Smooth muscle cell of the brain vasculature (primary cell): ENCODE results near the gene ENTHD1.
"Not testable (repeated sequence)": the region's sequence is repeated elsewhere in the genome, so short reads cannot be mapped to it uniquely, and the experiment has no call there.

Experiments
- DNase-seq: peaks from one replicate; pipeline ENCODE4 v3.0.0-alpha.2; 2012; ENCODE audit warnings: low read depth, low spot score

Gene ENTHD1

GRCh38 chr22:39846539-39846938 lies 47.0 kb downstream of the ENTHD1 start:
- not testable (repeated sequence) for DNase-seq

DNA sequence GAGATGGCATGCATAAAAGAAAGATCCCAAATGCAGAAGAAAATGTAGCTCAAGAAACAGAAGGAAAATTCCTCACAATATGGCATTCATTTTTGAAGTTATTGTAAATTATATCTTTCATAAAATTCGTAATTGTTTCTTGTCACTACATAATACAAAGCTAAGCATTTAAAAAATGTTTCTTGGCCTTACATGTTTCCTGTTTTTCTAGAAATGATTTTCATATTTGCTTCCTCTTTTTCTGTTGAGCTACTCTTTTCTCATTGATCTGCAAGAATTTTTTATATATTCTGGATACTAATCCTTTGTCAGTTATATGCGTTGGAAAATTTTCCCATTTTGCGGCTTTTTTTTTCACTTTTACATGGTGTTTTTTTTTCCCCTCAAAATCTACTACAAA lies 48.0 kb downstream of the ENTHD1 start:
- DNase-seq, result no peak

DNA sequence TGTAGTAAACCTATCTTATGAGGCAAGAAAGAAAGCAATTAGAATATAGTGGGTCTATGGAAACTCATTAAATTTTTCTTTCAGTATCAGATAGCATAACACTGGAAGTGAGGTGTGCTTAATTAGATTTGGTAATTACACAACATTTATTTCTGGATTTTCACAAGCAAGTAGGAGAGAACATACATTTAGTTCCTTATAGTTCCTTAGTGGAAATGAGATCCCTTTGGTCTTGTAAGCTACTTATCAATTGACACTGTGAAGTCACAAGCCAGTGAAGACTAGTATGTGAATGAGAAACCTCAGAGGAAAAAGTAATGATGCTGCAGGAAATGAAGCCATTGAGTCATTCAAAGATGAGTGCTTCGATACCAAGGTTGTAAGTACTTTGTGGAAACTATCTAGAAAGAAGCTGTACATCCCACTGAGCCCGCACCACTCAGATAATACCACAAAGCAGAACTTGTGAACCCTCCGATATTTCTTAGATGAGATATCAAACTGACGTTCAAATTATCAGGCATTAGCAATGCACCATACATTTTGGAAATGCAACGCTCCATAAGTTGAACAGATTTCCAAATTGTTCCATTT lies 53.5 kb downstream of the ENTHD1 start:
- no peak for DNase-seq

DNA sequence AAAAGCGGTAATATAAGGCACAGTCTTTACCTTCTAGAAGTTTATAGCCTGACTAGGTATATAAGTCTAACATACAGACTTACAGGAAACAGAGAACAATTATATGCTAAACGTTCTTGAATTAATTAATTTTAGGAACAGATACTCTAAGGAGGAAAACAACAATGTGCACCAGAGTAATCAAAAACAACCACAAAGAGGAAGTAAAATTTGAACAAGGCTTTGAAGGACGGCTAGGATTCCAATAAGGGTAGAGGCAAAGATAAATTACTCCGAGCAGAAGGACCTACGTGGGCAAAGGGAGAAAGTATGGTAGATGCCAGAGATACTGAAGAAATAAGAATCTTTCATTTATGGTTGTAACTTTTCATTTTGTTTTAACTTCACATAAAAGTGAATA lies 54.4 kb downstream of the ENTHD1 start:
- no peak for DNase-seq

DNA sequence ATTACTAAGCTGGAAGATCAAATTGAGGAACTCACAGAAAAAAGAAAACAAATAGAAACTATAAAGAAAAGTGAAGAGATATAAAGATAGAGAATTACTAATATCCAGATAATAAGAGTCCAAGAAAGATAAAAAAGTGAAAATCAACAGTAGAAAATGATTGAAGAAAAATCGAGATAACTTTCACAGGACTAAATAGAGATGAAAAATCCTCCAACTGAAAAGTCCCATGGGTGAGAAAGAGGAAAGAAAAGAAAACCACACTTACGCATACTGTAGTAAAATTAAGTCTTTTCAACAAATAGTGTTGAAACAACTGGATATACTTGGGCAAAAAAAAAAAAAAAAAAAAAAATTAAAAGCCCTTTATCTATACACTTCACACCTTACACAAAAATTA lies 60.0 kb downstream of the ENTHD1 start:
- no peak for DNase-seq

DNA sequence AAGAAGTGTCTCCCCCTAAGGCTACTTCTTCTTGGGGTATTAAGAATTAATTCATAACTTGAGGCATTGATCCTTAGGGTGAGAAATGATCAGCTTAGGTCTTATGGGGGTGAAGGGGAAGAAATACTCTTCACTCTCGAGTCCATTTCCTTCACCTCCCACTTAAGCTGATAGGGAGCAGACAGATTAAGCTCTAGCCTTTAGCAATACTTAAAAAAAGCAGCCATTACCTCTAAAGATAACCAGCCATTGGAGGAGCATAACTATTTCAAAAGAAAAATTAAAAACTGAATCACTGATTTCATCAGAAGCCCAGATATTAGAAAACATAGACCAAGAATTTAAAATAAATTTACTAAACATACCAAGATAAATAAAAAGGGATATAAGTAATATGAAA lies 60.5 kb downstream of the ENTHD1 start:
- no peak for DNase-seq

- no peak for DNase-seq
Observed at GRCh38 chr22:39832627-39833074, 60.9 kb downstream of the ENTHD1 start.

GRCh38 chr22:39825661-39826102 lies 67.9 kb downstream of the ENTHD1 start:
- no peak for DNase-seq

DNA sequence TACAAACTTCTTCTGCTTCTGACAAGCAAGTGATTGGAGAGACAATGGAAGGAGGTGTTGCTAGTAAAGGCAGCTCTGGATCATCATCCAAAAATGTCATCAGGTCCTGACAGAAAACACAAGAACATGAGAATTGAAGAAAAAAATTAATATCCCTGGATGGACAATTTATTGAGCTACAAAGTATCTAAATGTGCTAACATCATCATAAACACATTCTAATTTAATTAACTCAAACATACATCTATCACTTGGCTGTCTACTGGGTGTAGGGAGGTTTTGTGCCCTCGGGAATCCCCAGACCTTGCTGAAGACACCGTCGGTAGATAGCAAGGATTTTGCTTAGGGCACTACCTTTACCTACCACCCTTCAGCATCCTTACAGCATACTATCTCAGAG lies 72.6 kb downstream of the ENTHD1 start:
- DNase-seq, result no peak

- peak; percentile 28 for DNase-seq
Observed at GRCh38 chr22:39820256-39820655, 73.3 kb downstream of the ENTHD1 start.

GRCh38 chr22:39819429-39819828 lies 74.1 kb downstream of the ENTHD1 start:
- no peak for DNase-seq

DNA sequence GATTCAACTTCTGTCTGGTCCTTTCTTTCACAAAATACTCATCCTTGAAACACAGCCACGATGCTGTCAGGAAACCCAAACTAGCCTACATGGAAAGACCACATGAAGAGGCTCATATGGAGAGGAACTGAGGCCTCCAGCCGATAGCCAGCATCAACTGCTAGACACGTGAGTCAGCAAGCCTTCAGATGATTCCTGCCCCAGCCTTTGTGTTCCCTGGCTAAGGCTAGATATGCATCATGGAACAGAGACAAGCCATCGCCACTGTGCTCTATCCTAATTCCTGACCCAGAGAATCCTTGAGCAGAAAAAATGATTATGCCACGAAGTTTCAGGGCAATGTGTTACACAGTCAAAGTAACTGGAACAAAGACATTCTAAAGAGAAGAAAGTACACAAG lies 75.5 kb downstream of the ENTHD1 start:
- DNase-seq, result no peak

DNA sequence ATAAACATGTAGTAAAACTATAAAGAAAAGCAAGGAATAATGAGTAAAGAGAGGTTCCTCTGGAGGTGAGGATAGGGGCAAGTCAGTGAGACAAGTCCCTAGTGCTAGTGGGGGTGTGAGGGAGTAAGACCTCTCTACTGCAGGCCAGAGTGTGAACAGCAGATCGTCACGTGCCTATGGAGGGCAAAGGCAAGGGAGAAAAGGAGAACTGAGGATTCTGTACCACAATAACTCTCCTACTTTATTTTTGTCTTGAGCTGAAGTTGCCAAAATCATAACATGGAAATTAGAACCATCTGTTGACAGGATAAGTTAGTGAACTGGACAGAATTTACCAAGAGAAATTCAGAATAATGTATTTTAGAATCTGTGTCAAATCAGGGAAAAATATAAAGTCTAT lies 77.6 kb downstream of the ENTHD1 start:
- no peak for DNase-seq

DNA sequence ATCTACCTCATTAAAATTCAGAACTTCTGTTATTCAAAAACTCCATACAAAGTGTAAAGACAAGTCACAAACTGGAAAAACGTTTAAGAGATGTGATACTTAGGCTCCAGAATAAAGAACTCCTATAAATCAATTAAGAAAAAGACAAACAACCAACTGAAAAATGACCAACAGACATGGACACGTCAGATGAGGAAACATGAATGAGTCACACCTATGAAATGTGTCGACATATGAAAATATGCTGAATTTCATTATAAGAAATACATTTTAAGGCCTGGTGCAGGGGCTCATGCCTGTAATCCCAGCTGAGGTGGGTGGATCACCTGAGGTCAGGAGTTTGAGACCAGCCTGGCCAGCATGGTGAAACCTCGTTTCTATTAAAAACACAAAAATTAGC lies 78.7 kb downstream of the ENTHD1 start:
- DNase-seq, result no peak

DNA sequence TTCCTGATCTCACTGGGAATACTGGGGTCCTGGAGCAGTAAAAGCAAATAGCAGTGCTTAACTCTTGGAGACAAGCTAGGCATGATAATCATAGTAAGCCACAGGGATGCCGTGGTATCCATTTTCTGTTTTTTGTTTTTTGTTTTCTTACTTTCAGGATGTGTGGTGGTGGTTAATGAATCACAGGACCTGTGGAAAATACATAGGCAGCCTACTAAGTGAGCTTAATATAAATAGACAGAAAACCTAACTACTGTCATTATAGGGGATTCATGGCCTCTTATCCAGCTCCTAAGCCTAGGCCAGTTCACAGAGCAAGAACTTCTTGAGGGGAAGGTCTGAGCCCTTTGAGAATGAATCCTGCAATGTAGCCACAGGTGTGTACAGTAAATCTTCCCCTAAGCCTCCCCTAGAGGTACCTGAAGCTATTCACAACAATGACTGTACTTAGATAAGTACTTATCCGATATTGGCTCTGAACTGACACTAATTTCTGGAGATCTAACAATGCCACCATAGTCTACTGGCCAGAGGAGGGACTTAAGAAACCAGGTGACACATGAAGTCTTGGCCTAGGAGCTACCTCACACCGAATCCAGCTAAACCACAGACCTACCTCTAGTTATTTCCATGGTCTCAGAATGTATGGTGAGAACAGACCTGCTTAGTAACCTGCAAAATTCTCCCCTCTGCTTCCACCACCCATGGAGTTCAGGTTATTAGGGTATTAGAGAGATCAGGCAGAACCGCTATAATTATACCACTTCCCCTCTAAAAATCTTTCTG lies 83.6 kb downstream of the ENTHD1 start:
- DNase-seq, result no peak

DNA sequence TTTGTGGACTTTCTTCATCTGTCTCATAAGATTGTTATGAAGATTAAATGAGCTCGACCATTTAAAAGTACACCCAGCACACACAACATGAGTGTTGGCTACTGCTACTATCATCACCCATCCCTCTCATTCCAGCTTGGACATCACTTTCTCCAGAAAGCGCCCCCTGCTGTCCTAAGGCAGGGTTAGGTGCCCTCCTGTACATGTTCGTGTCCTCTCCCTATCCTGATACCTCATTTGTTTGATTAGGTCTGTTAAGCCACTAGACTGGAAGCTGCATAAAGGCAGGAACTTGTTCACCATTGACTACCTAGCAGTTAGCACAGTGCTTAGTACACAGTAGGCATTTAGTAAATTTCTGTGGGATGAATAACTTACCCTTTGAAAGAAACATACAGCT lies 85.5 kb downstream of the ENTHD1 start:
- DNase-seq, result no peak

- no peak for DNase-seq
Observed at GRCh38 chr22:39806109-39806508, 87.5 kb downstream of the ENTHD1 start.

DNA sequence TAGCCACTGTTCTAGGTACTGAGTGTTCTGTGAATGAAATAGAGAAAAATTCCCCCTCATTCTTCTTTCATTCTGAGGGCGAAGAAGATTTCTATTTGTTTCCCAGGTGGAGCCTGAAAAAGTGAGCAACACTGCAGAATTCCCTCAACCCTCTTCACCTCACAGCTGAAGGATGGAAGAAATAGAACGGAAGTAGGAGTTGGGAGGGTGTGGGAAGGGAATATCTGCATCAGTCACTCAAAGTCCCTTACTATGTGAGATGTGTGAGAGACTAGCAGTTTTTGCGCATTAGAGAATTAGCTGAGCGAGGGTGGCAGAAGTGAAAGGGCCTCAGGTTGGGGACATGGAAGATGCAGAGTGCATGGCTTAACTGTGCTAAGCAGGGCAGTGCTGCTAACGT lies 88.4 kb downstream of the ENTHD1 start:
- no peak for DNase-seq

DNA sequence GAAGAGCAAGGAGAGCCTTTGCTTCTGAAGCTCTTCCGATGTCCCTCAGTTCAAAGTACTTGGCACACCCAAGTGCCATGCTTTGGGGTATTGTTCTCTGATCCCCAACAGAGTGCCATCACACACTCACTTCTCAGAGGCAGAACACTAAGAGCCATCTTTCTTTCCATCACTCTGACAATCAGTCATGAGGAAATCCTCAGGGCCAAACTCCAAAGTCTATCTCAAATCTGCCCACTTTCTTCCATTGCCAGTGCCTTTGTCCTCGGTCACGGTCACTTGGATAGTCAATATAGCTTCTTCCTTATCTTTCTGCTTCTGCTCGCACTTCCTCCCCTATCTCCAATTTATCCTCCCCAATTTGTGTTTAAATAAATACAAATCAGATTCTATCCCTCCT lies 90.9 kb downstream of the ENTHD1 start:
- no peak for DNase-seq

DNA sequence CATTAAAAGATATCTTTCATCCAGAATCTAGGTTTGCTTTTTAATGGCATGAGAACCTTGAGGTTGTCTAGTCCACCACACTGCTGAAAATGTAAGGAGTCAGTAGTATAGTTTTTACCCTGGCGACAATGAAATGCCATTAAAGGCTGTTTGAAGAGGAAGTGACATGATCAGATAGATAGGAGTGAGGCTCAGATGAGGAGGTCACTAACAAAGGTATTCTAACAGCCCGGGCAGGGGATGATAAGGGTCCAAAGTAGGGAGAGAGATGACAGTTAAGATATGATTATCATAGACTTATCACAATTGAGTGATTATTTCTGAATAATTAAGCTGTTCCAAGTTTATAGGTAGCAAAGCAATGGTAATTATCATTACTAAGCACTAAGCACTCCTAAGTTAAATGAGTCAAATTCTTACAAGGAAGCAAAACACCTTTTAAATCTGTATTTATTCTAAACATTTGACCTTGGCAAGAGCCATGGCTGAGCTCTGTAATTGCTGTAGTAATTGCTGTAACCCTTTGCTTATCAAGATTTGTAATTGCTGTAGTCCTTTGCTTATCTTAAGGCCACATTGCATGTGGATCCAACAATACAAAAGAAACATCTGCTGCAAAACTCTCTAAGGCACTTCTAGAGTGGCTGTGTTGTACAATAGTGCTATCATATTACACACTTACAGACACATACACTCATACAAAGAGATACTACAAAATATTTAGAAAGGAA lies 92.6 kb downstream of the ENTHD1 start:
- no peak for DNase-seq

DNA sequence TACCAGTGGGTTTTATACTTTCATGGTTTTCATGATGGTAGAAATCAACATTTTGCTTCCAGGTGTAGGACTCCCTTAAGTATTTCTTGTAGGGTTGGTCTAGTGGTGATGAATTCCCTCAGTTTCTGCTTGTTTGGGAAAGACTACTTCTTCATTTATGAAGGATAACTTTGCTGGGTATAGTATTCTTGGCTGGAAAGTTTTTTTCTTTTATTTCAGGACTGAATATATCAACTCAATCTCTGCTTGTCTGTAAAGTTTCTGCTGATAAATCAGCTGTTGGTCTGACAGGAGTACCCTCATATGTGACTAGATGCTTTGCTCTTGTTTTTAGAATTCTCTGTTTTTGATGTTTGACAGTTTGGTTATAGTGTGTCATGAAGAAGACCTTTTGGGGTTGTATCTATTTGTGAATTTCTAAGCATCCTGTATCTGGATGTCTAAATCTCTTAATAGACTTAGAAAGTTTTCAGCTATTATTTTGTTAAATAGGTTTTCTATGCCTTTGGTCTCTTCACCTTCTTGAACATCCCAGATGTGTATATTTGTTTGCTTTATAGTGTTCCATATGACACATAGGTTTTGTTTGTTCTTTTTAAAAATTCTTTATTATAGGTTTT lies 95.9 kb downstream of the ENTHD1 start:
- DNase-seq, result no peak

DNA sequence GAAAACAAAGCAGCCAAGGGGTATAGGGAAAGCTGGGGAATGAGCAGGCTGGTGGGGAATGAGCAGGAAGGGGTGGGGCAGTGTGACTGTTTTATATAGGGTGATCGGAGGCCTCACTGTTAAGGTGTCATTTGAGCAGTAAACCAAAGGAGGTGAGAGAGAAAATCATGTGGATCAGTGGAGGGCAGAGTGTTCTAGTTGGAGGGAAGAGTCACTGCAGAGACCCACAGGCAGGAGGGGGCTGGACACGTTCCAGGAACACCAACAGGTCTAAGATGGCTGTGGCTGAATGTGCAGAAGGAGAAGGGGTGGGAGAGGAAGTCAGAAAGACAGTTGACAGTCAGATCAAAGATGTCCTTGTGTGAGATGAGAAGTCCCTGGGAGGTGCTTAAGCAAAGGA lies 103.8 kb downstream of the ENTHD1 start:
- no peak for DNase-seq
